Tibial nerve (tissue), 4 donors: ENCODE measurements around the gene ITSN2. TPM values are rescaled to one million over a fixed set of nuclear protein-coding genes. Genes with fewer than 3 reads are reported as not detected.

Experiments
- DNase-seq, 2 donors: peaks; one replicate each; pipeline ENCODE4 v3.0.0-alpha.2; 2019; ENCODE audit warnings: low spot score in 2 of 2
- H3K27ac ChIP-seq, 4 donors: fragments of 200-600 bp; sonication (generic) in 3 of 4; one replicate each; pipeline ENCODE4 v1.5.1; 2017 to 2019; ENCODE audit warnings: mild to moderate bottlenecking in 1 of 4
- H3K27me3 ChIP-seq, 2 donors: fragments of 200-600 bp; sonication (generic) in 1 of 2; one replicate each; pipeline versions ENCODE4 v1.5.1 to v1.6.0; 2017 to 2019
- H3K36me3 ChIP-seq, 3 donors: fragments of 200-600 bp; sonication (generic); one replicate each; pipeline ENCODE4 v1.5.1; 2018 to 2019
- H3K4me1 ChIP-seq, 4 donors: fragments of 200-600 bp; sonication (generic) in 3 of 4; one replicate each; pipeline ENCODE4 v1.5.1; 2017 to 2019
- H3K4me3 ChIP-seq, 4 donors: fragments of 200-600 bp; sonication (generic) in 3 of 4; one replicate each; pipeline ENCODE4 v1.5.1; 2017 to 2019; ENCODE audit warnings: mild to moderate bottlenecking in 1 of 4, moderate library complexity in 1 of 4
- H3K9me3 ChIP-seq, 4 donors: fragments of 200-600 bp; sonication (generic) in 3 of 4; one replicate each; pipeline ENCODE4 v1.5.1; 2017 to 2019
- CTCF ChIP-seq, 5 experiments: fragments of 200-600 bp in 3 of 5; fragments of 450-650 bp in 2 of 5; sonication (generic) in 3 of 5; IDR thresholded peaks; one replicate each; pipeline ENCODE4 v1.5.1; 2016 to 2019; ENCODE audit warnings: antibody characterized with exemption in 5 of 5, mild to moderate bottlenecking in 3 of 5, moderate library complexity in 2 of 5
- EP300 ChIP-seq, 2 donors: sonication (generic); formaldehyde crosslinking; IDR thresholded peaks; one replicate each; pipeline ENCODE4 v1.6.1; 2017; ENCODE audit warnings: antibody characterized with exemption in 2 of 2, mild to moderate bottlenecking in 1 of 2
- POLR2A ChIP-seq, 2 donors: fragments of 450-650 bp; IDR thresholded peaks; one replicate each; pipeline ENCODE4 v1.6.1; 2017; ENCODE audit warnings: antibody characterized with exemption in 2 of 2, mild to moderate bottlenecking in 2 of 2, moderate library complexity in 2 of 2
- WGBS, 2 donors: methylation state at CpG; one replicate each; pipeline ENCODE4 v1.1.5; 2018; 5-methylcytosine and 5-hydroxymethylcytosine counted together
- total RNA-seq, 4 donors: library from RNA; depleted of rRNA; stranded (reverse); fragments of >200 nt; gene quantifications; one replicate each; pipeline ENCODE4 v1.1.0, GENCODE V29; 2016

The ITSN2 gene
- total RNA-seq, 4 donors from 2014 or later: 47.3 to 54.2 (median 48.7) TPM

GRCh38 chr2:24222946-24223345, 137.4 kb downstream of the ITSN2 start:
- Histone ChIP-seq H3K27me3 (no peaks in the 10 kb centered on the region), H3K27ac (no peak overlapping the region), H3K36me3 (peaks cover 0 to 33% (median 4%) of the 10 kb centered on the region in 3 donors), H3K9me3 (no peaks in the 10 kb centered on the region), H3K4me1 (no peaks in the 10 kb centered on the region), H3K4me3 (no peak overlapping the region)
- 77 to 87% methylated on average over 6 of the region's 6 CpGs for WGBS, 2 donors
- DNase-seq: no peak
- no peak for TF ChIP-seq POLR2A (IDR thresholded peaks at IDR 0.05)
- TF ChIP-seq EP300 (IDR thresholded peaks at IDR 0.05): no peak
- no peak for TF ChIP-seq CTCF (IDR thresholded peaks at IDR 0.05)

- no peaks in the 10 kb centered on the region for H3K9me3 ChIP-seq
- H3K36me3 ChIP-seq: peaks cover 0 to 48% (median 4%) of the 10 kb centered on the region in 3 donors
- no peak for DNase-seq
- WGBS, 2 donors: 84 to 88% methylated on average over 6 of the region's 6 CpGs
- TF ChIP-seq EP300 (IDR thresholded peaks at IDR 0.05) (no peak), POLR2A (IDR thresholded peaks at IDR 0.05) (no peak), CTCF (IDR thresholded peaks at IDR 0.05) (no peak)
- no peaks in the 10 kb centered on the region for H3K4me1 ChIP-seq
- peak overlapping the region in 1 of 4 donors; percentile 49 for H3K27ac ChIP-seq
- H3K4me3 ChIP-seq: peak overlapping the region in 1 of 4 donors; percentile 10
- H3K27me3 ChIP-seq: no peaks in the 10 kb centered on the region
Observed at GRCh38 chr2:24221343-24222050, 138.8 kb downstream of the ITSN2 start.

GRCh38 chr2:24220554-24221291, 139.6 kb downstream of the ITSN2 start:
- H3K27me3 ChIP-seq: no peaks in the 10 kb centered on the region
- DNase-seq: no peak
- TF ChIP-seq CTCF (IDR thresholded peaks at IDR 0.05) (no peak), POLR2A (IDR thresholded peaks at IDR 0.05) (no peak), EP300 (IDR thresholded peaks at IDR 0.05) (no peak)
- H3K36me3 ChIP-seq: peaks cover 0 to 54% (median 4%) of the 10 kb centered on the region in 3 donors
- 54 to 65% methylated on average over 20 of the region's 20 CpGs for WGBS, 2 donors
- H3K4me1 ChIP-seq: no peaks in the 10 kb centered on the region
- peak overlapping the region in 1 of 4 donors; percentile 10 for H3K4me3 ChIP-seq
- peak overlapping the region in 2 of 4 donors; percentile 43 to 49 for H3K27ac ChIP-seq
- H3K9me3 ChIP-seq: no peaks in the 10 kb centered on the region

- Histone ChIP-seq H3K4me1 (no peaks in the 10 kb centered on the region), H3K36me3 (peaks cover 0 to 90% (median 8%) of the 10 kb centered on the region in 3 donors), H3K27me3 (no peaks in the 10 kb centered on the region), H3K27ac (no peak overlapping the region), H3K9me3 (no peaks in the 10 kb centered on the region), H3K4me3 (no peak overlapping the region)
- no peak for DNase-seq
- 91 to 93% methylated on average over 3 of the region's 3 CpGs for WGBS, 2 donors
- TF ChIP-seq CTCF (IDR thresholded peaks at IDR 0.05) (no peak), EP300 (IDR thresholded peaks at IDR 0.05) (no peak), POLR2A (IDR thresholded peaks at IDR 0.05) (no peak)
Observed at GRCh38 chr2:24214880-24215279, 145.5 kb downstream of the ITSN2 start.

- WGBS, 2 donors: 46 to 53% methylated on average over 7 of the region's 7 CpGs
Observed at GRCh38 chr2:24211408-24211807, 148.9 kb downstream of the ITSN2 start.

More at GRCh38 chr2:24211408-24211807, 148.9 kb downstream of the ITSN2 start:
- peaks cover 3 to 96% (median 21%) of the 10 kb centered on the region in 3 donors for H3K36me3 ChIP-seq
- H3K9me3 ChIP-seq: no peaks in the 10 kb centered on the region
- no peak for TF ChIP-seq EP300 (IDR thresholded peaks at IDR 0.05)
- TF ChIP-seq CTCF (IDR thresholded peaks at IDR 0.05): no peak
- no peak for TF ChIP-seq POLR2A (IDR thresholded peaks at IDR 0.05)
- H3K4me3 ChIP-seq: no peak overlapping the region
- H3K4me1 ChIP-seq: no peaks in the 10 kb centered on the region
- DNase-seq: no peak
- H3K27me3 ChIP-seq: no peaks in the 10 kb centered on the region
- H3K27ac ChIP-seq: no peak overlapping the region
